GM23338 (cell line): ENCODE results near the gene NTRK1. TPM values are rescaled to one million over a fixed set of nuclear protein-coding genes. Genes with fewer than 3 reads are reported as not detected.

ENCODE experiments used
- ATAC-seq: fragments of 200-7000 bp; cut with Tn5 transposase; 3 replicates; pipeline ENCODE4 v1.9.1; 2020
- DNase-seq: peaks from one replicate; pipeline ENCODE4 v3.0.0-alpha.2; 2015; ENCODE audit warnings: low spot score
- H2AFZ ChIP-seq: fragments of 200-600 bp; sonication (generic); 2 replicates; pipeline ENCODE4 v1.8.0; 2016; ENCODE audit warnings: antibody characterized with exemption, mild to moderate bottlenecking, moderate library complexity
- H3F3A ChIP-seq: fragments of 200-600 bp; sonication (generic); replicated peaks from 2 replicates; pipeline ENCODE4 v1.8.0; 2017; ENCODE audit warnings: antibody characterized with exemption, mixed run types, low read depth
- H3K27ac ChIP-seq: fragments of 200-600 bp; sonication (generic); 2 replicates; pipeline ENCODE4 v1.6.1; 2016; ENCODE audit warnings: low read depth
- H3K27me3 ChIP-seq: fragments of 200-600 bp; sonication (generic); 2 replicates; pipeline ENCODE4 v1.8.0; 2016; ENCODE audit warnings: mild to moderate bottlenecking, mixed run types, moderate library complexity; ENCODE audit not compliant: insufficient read depth
- H3K36me3 ChIP-seq: fragments of 200-600 bp; sonication (generic); 2 replicates; pipeline ENCODE4 v1.8.0; 2016; ENCODE audit warnings: mild to moderate bottlenecking; ENCODE audit not compliant: insufficient read depth
- H3K4me1 ChIP-seq: fragments of 200-600 bp; sonication (generic); 2 replicates; pipeline ENCODE4 v1.8.0; 2016; ENCODE audit warnings: mild to moderate bottlenecking, moderate library complexity; ENCODE audit not compliant: insufficient read depth
- H3K4me2 ChIP-seq: fragments of 200-600 bp; sonication (generic); 2 replicates; pipeline ENCODE4 v1.7.1; 2017; ENCODE audit warnings: mixed run types
- H3K4me3 ChIP-seq: fragments of 200-600 bp; sonication (generic); 2 replicates; pipeline ENCODE4 v1.6.1; 2016; ENCODE audit warnings: mixed run types
- H3K79me2 ChIP-seq: fragments of 200-600 bp; sonication (generic); replicated peaks from 2 replicates; pipeline ENCODE4 v1.8.0; 2017; ENCODE audit warnings: mild to moderate bottlenecking; ENCODE audit not compliant: insufficient read depth
- H3K9me2 ChIP-seq: fragments of 200-600 bp; sonication (generic); 2 replicates; pipeline ENCODE4 v1.8.0; 2017; ENCODE audit not compliant: insufficient read depth
- H4K20me1 ChIP-seq: fragments of 200-600 bp; sonication (generic); replicated peaks from 2 replicates; pipeline ENCODE4 v1.8.0; 2017; ENCODE audit warnings: mild to moderate bottlenecking; ENCODE audit not compliant: insufficient read depth
- H3K27ac Mint-ChIP-seq: 2 replicates; pipeline ENCODE4 v1.8.0; 2020; ENCODE audit warnings: inconsistent platforms, mild to moderate bottlenecking, moderate library complexity, mixed read lengths
- H3K27me3 Mint-ChIP-seq: 3 replicates; pipeline ENCODE4 v1.8.0; 2022; ENCODE audit warnings: low read depth, mild to moderate bottlenecking, moderate library complexity, mixed read lengths, inconsistent platforms; ENCODE audit not compliant: insufficient read depth, poor library complexity
- H3K36me3 Mint-ChIP-seq: 3 replicates; pipeline ENCODE4 v1.8.0; 2021; ENCODE audit warnings: low read depth, mild to moderate bottlenecking, inconsistent platforms, moderate library complexity, mixed read lengths
- H3K4me1 Mint-ChIP-seq: 3 replicates; pipeline ENCODE4 v1.8.0; 2020; ENCODE audit warnings: mild to moderate bottlenecking, inconsistent platforms, mixed read lengths
- H3K4me3 Mint-ChIP-seq: 3 replicates; pipeline ENCODE4 v1.8.0; 2021; ENCODE audit warnings: moderate library complexity, mild to moderate bottlenecking, inconsistent platforms, mixed read lengths
- H3K9me3 Mint-ChIP-seq: 3 replicates; pipeline ENCODE4 v1.8.0; 2020; ENCODE audit warnings: moderate library complexity, mild to moderate bottlenecking, inconsistent platforms, mixed read lengths
- CREB1 ChIP-seq: fragments of 250-450 bp; sonication (Bioruptor Pico); IDR thresholded peaks from 2 replicates; pipeline ENCODE4 v1.5.0; 2020; ENCODE audit warnings: low read depth, mild to moderate bottlenecking, moderate library complexity
- EZH2 ChIP-seq: fragments of 200-600 bp; sonication (generic); IDR thresholded peaks from one replicate; pipeline ENCODE4 v1.8.0; 2017; ENCODE audit warnings: antibody characterized with exemption, mild to moderate bottlenecking, low read depth; ENCODE audit not compliant: unreplicated experiment
- JUNB ChIP-seq: IDR thresholded peaks from one replicate; pipeline ENCODE4 v1.6.1; 2016; ENCODE audit warnings: antibody characterized with exemption; ENCODE audit not compliant: unreplicated experiment
- ZNF114 ChIP-seq: fragments of 250-450 bp; sonication (Bioruptor Pico); IDR thresholded peaks from 2 replicates; pipeline ENCODE4 v1.5.0; 2020; ENCODE audit warnings: mild to moderate bottlenecking, moderate library complexity
- ZNF331 ChIP-seq: fragments of 250-450 bp; sonication (Bioruptor Pico); IDR thresholded peaks from 2 replicates; pipeline ENCODE4 v1.5.0; 2020; ENCODE audit warnings: low read depth, mild to moderate bottlenecking, moderate library complexity
- ZNF462 ChIP-seq: fragments of 250-450 bp; sonication (Bioruptor Pico); IDR thresholded peaks from 2 replicates; pipeline ENCODE4 v1.5.0; 2020; ENCODE audit warnings: mild to moderate bottlenecking, moderate library complexity
- polyA plus RNA-seq: library from polyadenylated mRNA; unstranded; fragments of >200 nt; fragmentation: Nextera tagmentation; extraction: Ambion mirVana; gene quantifications from 2 replicates; pipeline ENCODE4 v1.2.1, GENCODE V29; 2016
- total RNA-seq: library from RNA; depleted of rRNA; stranded (reverse); fragments of >200 nt; shearing (Covaris generic); gene quantifications from 2 replicates; pipeline ENCODE4 v1.2.3, GENCODE V29; 2014

NTRK1 gene
- total and polyA plus RNA-seq, 2 experiments from 2014 or later: 0.42 to 0.45 TPM

GRCh38 chr1:156908541-156908940 lies 47.9 kb downstream of the NTRK1 start:
- Histone ChIP-seq H3K4me2 (no peak overlapping the region), H3K27ac (no peak overlapping the region), H2AFZ (no peak overlapping the region), H3K4me3 (no peak overlapping the region), H3K9me2 (no peaks in the 10 kb centered on the region), H4K20me1 (no peaks in the 10 kb centered on the region; the same call in 1 of the 2 replicates), H3K36me3 (no peaks in the 10 kb centered on the region), H3F3A (no peaks in the 10 kb centered on the region; the same call in 1 of the 2 replicates), H3K27me3 (peaks cover 20% of the 10 kb centered on the region; the same call in 1 of the 2 replicates), H3K4me1 (peaks cover 6% of the 10 kb centered on the region), H3K79me2 (no peaks in the 10 kb centered on the region)
- Mint-ChIP-seq H3K4me3 (no peak overlapping the region), H3K27ac (no peak overlapping the region), H3K4me1 (peaks cover 12% of the 10 kb centered on the region; the same call in 2 of the 3 replicates), H3K27me3 (peaks cover 25% of the 10 kb centered on the region), H3K9me3 (no peaks in the 10 kb centered on the region), H3K36me3 (no peaks in the 10 kb centered on the region)
- TF ChIP-seq CREB1 (CRISPR knock-in tag) (no peak), EZH2 (no peak), JUNB (no peak), ZNF331 (no peak)
- ATAC-seq (no peak), DNase-seq (no peak)

- Histone ChIP-seq H3K27ac (no peak overlapping the region), H3K27me3 (peaks cover 20% of the 10 kb centered on the region; the same call in 1 of the 2 replicates), H3K36me3 (no peaks in the 10 kb centered on the region), H3K4me2 (no peak overlapping the region), H3K79me2 (no peaks in the 10 kb centered on the region), H3K4me1 (peaks cover 10% of the 10 kb centered on the region), H3K9me2 (no peaks in the 10 kb centered on the region), H3F3A (no peaks in the 10 kb centered on the region; the same call in 1 of the 2 replicates), H4K20me1 (no peaks in the 10 kb centered on the region; the same call in 1 of the 2 replicates), H2AFZ (no peak overlapping the region), H3K4me3 (no peak overlapping the region)
- H3K27ac Mint-ChIP-seq: no peak overlapping the region
- H3K4me3 Mint-ChIP-seq: no peak overlapping the region
- no peaks in the 10 kb centered on the region for H3K36me3 Mint-ChIP-seq
- H3K4me1 Mint-ChIP-seq: peaks cover 16% of the 10 kb centered on the region
- ATAC-seq (no peak), DNase-seq (no peak)
- TF ChIP-seq ZNF462: no peak
- no peak for TF ChIP-seq ZNF114 (CRISPR knock-in tag)
- no peak for TF ChIP-seq CREB1 (CRISPR knock-in tag)
- no peak for TF ChIP-seq JUNB
- H3K27me3 Mint-ChIP-seq: peaks cover 23% of the 10 kb centered on the region
- H3K9me3 Mint-ChIP-seq: no peaks in the 10 kb centered on the region
Observed at GRCh38 chr1:156908955-156909354, 48.3 kb downstream of the NTRK1 start.
